Heart right ventricle (tissue), 16 donors: ENCODE measurements around the gene CYB561D1. TPM values are rescaled to one million over a fixed set of nuclear protein-coding genes. Genes with fewer than 3 reads are reported as not detected.

Experiments
- ATAC-seq, 8 donors: fragments of 200-7000 bp; cut with Tn5 transposase; one replicate each; pipeline ENCODE4 v1.9.1; 2020; ENCODE audit warnings: mild to moderate bottlenecking in 8 of 8, moderate library complexity in 8 of 8, moderate number of reproducible peaks in 1 of 8
- DNase-seq, 2 donors: peaks; one replicate each; pipeline ENCODE4 v3.0.0-alpha.2; 2020
- H3K27ac ChIP-seq, 10 donors: fragments of 200-600 bp; sonication (generic) in 2 of 10; one replicate each; pipeline versions ENCODE4 v1.5.0 to v1.8.0; 2020 to 2022; ENCODE audit warnings: mild to moderate bottlenecking in 3 of 10
- H3K27me3 ChIP-seq, 7 donors: fragments of 200-600 bp; one replicate each; pipeline ENCODE4 v1.8.0; 2021 to 2022; ENCODE audit warnings: mild to moderate bottlenecking in 2 of 7
- H3K36me3 ChIP-seq, 9 donors: fragments of 200-600 bp; sonication (generic) in 1 of 9; one replicate each; pipeline versions ENCODE4 v1.5.0 to v1.8.0; 2020 to 2022; ENCODE audit warnings: mild to moderate bottlenecking in 2 of 9
- H3K4me1 ChIP-seq, 9 donors: fragments of 200-600 bp; sonication (generic) in 1 of 9; one replicate each; pipeline versions ENCODE4 v1.5.0 to v1.8.0; 2020 to 2022; ENCODE audit warnings: mild to moderate bottlenecking in 4 of 9
- H3K4me3 ChIP-seq, 10 donors: fragments of 200-600 bp; sonication (generic) in 2 of 10; one replicate each; pipeline versions ENCODE4 v1.5.0 to v1.8.0; 2020 to 2022; ENCODE audit warnings: mild to moderate bottlenecking in 7 of 10, moderate library complexity in 2 of 10
- H3K9me3 ChIP-seq, 11 donors: fragments of 200-600 bp in 10 of 11; sonication (generic) in 2 of 11; one replicate each; pipeline versions ENCODE4 v1.5.0 to v1.8.0; 2013 to 2022; ENCODE audit warnings: mild to moderate bottlenecking in 2 of 11, control low read depth in 1 of 11, moderate library complexity in 1 of 11
- WGBS, 2 donors: extraction: QIAGEN DNeasy Blood & Tissue Kit; methylation state at CpG; one replicate each; pipeline ENCODE4 v1.1.7; 2013; ENCODE audit warnings: inconsistent platforms in 1 of 2; 5-methylcytosine and 5-hydroxymethylcytosine counted together
- intact Hi-C, 10 donors: fragments of 100-400 bp; cut with DNase I; formaldehyde crosslinking; loops; one replicate each; pipeline versions ENCODE4 v1.11.1 to v1.14.2; 2022
- polyA plus RNA-seq, 2 donors: library from polyadenylated mRNA; stranded (reverse); fragments of 200-250 nt; gene quantifications; one replicate each; pipeline ENCODE4 v1.2.3, GENCODE V29; 2013
- total RNA-seq, 10 donors: library from RNA; stranded (reverse); fragmentation: NEBNext Ultra II Directional in 3 of 10; extraction: Animal tissue kit (Norgen Biotek cat#: 25700) in 3 of 10; gene quantifications; one replicate each; pipeline versions ENCODE4 v1.2.1 to v1.2.4, GENCODE V29; 2021 to 2023
- TF ChIP-seq, protein P1 (sequence below), 9 donors: fragments of 200-600 bp; sonication (generic) in 2 of 9; IDR thresholded peaks; one replicate each; pipeline versions ENCODE4 v1.5.0 to v1.8.0; 2021 to 2022; ENCODE audit warnings: antibody characterized with exemption in 9 of 9, mild to moderate bottlenecking in 5 of 9, moderate library complexity in 1 of 9
- donor health status: Arrhythmogenic right ventricular cardiomyopathy.
- donor health status: ischemic (EF 13 %, LVEDD 7.1; RV severe dilation, severe dysfunction).
- donor health status: healthy with polysubstance abuse.
- donor health status: DM: no; HTN: yes; CAD: no.
- donor health status: DM: no; HTN: no; CAD: no.
- donor health status: ischemic (EF 25% LVEDD 6.9; RV normal size, moderate dysfunction).
- donor health status: ischemic (EF 25% LVEDD 5.7; RV mildly dilated, moderate dysfunction).
- donor health status: healthy.
- donor health status: DM: yes; HTN: yes; CAD: no.
- donor health status: Ischemic cardiomyopathy.
- donor health status: ischemic (EF 35%, LVEDD 5.7; RV mildly dilated, moderate dysfunction).
- donor health status: nonischemic (EF 11% LVEDD 7.7; RV severe dilation, severe dysfunction).
- donor health status: DM: yes; HTN: yes; CAD: no.
- donor health status: PGD.
- donor health status: ischemic (EF 29% LVEDD 5.4; RV normal size, mild dysfunction).
- donor health status: nonischemic (EF 23%, LVEDD 6.1; RV moderate dilation, normal function).

The CYB561D1 gene
- total and polyA plus RNA-seq, 12 donors: 3.0 to 7.6 (median 4.5) TPM

DNA sequence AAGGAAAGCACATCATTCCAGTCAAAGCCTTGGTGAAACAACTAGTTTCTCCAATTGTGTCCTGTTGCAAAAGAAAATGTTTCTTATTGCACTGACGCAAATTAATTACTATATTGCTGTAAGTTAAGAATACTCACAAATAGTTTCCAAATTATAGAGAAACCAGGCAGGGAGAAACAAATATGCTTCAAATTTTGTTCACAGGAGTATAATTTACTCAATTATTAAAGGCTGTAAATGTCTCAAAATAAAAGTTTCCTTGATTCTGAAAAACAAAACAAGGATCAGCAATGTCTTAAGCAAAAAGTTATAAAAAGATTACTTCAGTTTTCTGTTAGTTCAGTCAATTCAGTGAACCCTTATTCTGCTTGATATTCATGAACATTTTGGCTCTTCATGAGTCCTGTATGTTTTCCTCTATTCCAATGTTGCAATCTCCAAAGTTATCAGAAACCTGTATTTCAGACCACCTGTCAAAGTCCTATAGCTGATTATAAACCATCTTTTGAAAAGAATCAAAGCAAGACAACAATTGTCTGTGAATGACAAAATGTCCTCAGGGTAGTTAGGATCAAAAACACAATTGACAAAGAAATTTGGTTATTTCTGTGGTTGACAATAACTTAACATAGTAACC lies 39.3 kb upstream of the CYB561D1 start:
- H3K27me3 ChIP-seq: peaks cover 0 to 34% (median 5%) of the 10 kb centered on the region in 7 donors
- WGBS, 2 donors: 93 to 98% methylated on average over 1 of the region's 1 CpG
- TF ChIP-seq, protein P1, sequence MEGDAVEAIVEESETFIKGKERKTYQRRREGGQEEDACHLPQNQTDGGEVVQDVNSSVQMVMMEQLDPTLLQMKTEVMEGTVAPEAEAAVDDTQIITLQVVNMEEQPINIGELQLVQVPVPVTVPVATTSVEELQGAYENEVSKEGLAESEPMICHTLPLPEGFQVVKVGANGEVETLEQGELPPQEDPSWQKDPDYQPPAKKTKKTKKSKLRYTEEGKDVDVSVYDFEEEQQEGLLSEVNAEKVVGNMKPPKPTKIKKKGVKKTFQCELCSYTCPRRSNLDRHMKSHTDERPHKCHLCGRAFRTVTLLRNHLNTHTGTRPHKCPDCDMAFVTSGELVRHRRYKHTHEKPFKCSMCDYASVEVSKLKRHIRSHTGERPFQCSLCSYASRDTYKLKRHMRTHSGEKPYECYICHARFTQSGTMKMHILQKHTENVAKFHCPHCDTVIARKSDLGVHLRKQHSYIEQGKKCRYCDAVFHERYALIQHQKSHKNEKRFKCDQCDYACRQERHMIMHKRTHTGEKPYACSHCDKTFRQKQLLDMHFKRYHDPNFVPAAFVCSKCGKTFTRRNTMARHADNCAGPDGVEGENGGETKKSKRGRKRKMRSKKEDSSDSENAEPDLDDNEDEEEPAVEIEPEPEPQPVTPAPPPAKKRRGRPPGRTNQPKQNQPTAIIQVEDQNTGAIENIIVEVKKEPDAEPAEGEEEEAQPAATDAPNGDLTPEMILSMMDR (IDR thresholded peaks at IDR 0.05): no peak
- no peak overlapping the region for H3K4me3 ChIP-seq
- H3K27ac ChIP-seq: no peak overlapping the region
- no peaks in the 10 kb centered on the region for H3K36me3 ChIP-seq
- no peaks in the 10 kb centered on the region for H3K4me1 ChIP-seq
- peaks cover 0 to 18% (median 0%) of the 10 kb centered on the region in 11 donors for H3K9me3 ChIP-seq
- DNase-seq: no peak
- ATAC-seq: no peak
- intact Hi-C loops: no loop called here

DNA sequence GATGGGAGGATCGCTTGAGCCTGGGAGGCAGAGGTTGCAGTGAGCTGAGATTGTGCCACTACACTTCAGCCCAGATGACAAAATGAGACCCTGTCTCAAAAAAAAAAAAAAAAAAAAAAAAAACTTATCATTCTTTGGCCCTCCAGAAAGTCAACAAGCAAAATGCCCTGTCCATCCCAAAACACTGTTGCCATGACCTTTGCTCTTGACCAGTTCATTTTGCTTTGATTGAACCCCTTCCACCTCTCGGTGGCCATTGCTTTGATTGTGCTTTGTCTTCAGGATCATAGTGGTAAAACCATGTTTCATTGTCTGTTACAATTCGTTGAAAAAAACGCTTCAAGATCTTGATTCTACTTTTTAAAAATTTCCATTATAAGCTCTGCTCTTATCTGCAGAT lies 36.1 kb upstream of the CYB561D1 start:
- WGBS, 2 donors: 84% methylated on average over 4 of the region's 4 CpGs
- Histone ChIP-seq H3K27me3 (peaks cover 0 to 47% (median 5%) of the 10 kb centered on the region in 7 donors), H3K9me3 (peaks cover 0 to 18% (median 0%) of the 10 kb centered on the region in 11 donors), H3K36me3 (no peaks in the 10 kb centered on the region), H3K4me3 (no peak overlapping the region), H3K27ac (no peak overlapping the region), H3K4me1 (no peaks in the 10 kb centered on the region)
- TF ChIP-seq, protein P1 (IDR thresholded peaks at IDR 0.05): no peak
- DNase-seq: no peak
- intact Hi-C loops: no loop called here
- no peak for ATAC-seq

DNA sequence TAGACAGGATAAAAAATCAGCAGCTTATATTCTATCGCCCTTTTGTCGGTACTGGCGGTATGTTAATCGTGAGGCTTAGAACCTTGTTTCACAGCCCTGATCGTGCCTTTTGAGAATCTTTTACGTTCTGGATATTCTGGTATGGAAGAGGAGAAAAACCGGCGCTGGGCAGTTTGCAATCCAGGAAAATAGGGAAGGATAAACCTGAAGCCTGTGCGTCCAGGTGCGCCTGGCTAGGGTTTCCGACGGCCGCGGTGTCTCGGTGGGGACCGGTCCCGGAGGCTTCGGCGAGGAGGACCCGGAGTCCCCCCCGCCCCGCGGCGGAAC lies 27.8 kb upstream of the CYB561D1 start:
- TF ChIP-seq, protein P1 (IDR thresholded peaks at IDR 0.05): no peak
- ATAC-seq (no peak), DNase-seq (no peak)
- 4% methylated on average over 24 of the region's 24 CpGs for WGBS, 2 donors
- Histone ChIP-seq H3K4me1 (peaks cover 0 to 16% (median 10%) of the 10 kb centered on the region in 9 donors), H3K27me3 (peaks cover 0 to 97% (median 34%) of the 10 kb centered on the region in 7 donors), H3K27ac (peak overlapping the region in 9 of 10 donors; percentile 78 to 96 (median 91)), H3K4me3 (peak overlapping the region; percentile 57 to 72 (median 68)), H3K36me3 (no peaks in the 10 kb centered on the region), H3K9me3 (no peaks in the 10 kb centered on the region)
- intact Hi-C loops: loop anchor here in 3 of 10 donors (2.0 to 5.0 kb wide), 2 partner anchors 39 kb away; partner anchors contain the start of gene PSMA5 (in 3 of the 3)

- intact Hi-C loops: loop anchor here in 3 of 10 donors (2.0 to 5.0 kb wide), 2 partner anchors 39 to 40 kb away; partner anchors contain the start of gene PSMA5 (in 3 of the 3)
- TF ChIP-seq, protein P1 (IDR thresholded peaks at IDR 0.05): peak in 2 of 9 donors; percentile 10 to 15
- Histone ChIP-seq H3K4me3 (peak within 1 kb of the TSS; percentile 57 to 72 (median 68)), H3K27me3 (peaks cover 0 to 99% (median 30%) of the 10 kb centered on the region in 7 donors), H3K27ac (peak within 1 kb of the TSS; percentile 32 to 96 (median 90)), H3K36me3 (no peaks in the 10 kb centered on the region), H3K4me1 (peaks cover 0 to 16% (median 10%) of the 10 kb centered on the region in 9 donors), H3K9me3 (no peaks in the 10 kb centered on the region)
- DNase-seq (peak; percentile 69 to 72), ATAC-seq (peak; percentile 84 to 95 (median 89))
- 1% methylated on average over 72 to 88 of the region's 88 CpGs for WGBS, 2 donors
These were observed 27.2 kb upstream of the CYB561D1 start, which contains the start of gene SYPL2 for GRCh38 chr1:109466452-109467300. SYPL2 (plus strand) TSS chr1:109466546; CDS start chr1:109466844, 298 bp downstream.
